Measurements from ENCODE around the gene ARHGAP15. TPM values are rescaled to one million over a fixed set of nuclear protein-coding genes. Genes with fewer than 3 reads are reported as not detected.

Gene ARHGAP15
- total and polyA plus RNA-seq, 12 donors, result 4.7 to 33.8 (median 10.4) TPM

- no peak overlapping the region for H3K4me3 ChIP-seq
- no peaks in the 10 kb centered on the region for H3K36me3 ChIP-seq (replicated peaks in 1 of 2)
- no peaks in the 10 kb centered on the region for H3K9me3 ChIP-seq (replicated peaks in 1 of 3)
- H3K27me3 ChIP-seq, result no peaks in the 10 kb centered on the region
- H3K27ac ChIP-seq, result no peak overlapping the region
- WGBS, 4 donors, result 66 to 76% (median 69%) methylated on average over 6 of the region's 6 CpGs
- no peaks in the 10 kb centered on the region for H3K4me1 ChIP-seq (replicated peaks in 1 of 2)
- DNase-seq, result no peak
- intact Hi-C loops (cut with DNase I), result no loop called here
- TF ChIP-seq CTCF (IDR thresholded peaks at IDR 0.05) (no peak), POLR2A (IDR thresholded peaks at IDR 0.05) (no peak)
These were observed 226.7 kb downstream of the ARHGAP15 start for GRCh38 chr2:143355870-143356269.

- WGBS, 4 donors, result 73 to 80% (median 76%) methylated on average over 3 of the region's 3 CpGs
- H3K27ac ChIP-seq, result no peak overlapping the region
- intact Hi-C loops (cut with DNase I), result no loop called here
- no peaks in the 10 kb centered on the region for H3K9me3 ChIP-seq (replicated peaks in 1 of 3)
- H3K27me3 ChIP-seq, result no peaks in the 10 kb centered on the region
- H3K4me3 ChIP-seq, result no peak overlapping the region
- DNase-seq, result no peak
- TF ChIP-seq CTCF (IDR thresholded peaks at IDR 0.05), result no peak
- no peak for TF ChIP-seq POLR2A (IDR thresholded peaks at IDR 0.05)
- H3K4me1 ChIP-seq (replicated peaks in 1 of 2), result no peaks in the 10 kb centered on the region
- no peaks in the 10 kb centered on the region for H3K36me3 ChIP-seq (replicated peaks in 1 of 2)
These were observed 227.1 kb downstream of the ARHGAP15 start for GRCh38 chr2:143356336-143356735.

GRCh38 chr2:143356736-143357446, 227.7 kb downstream of the ARHGAP15 start:
- H3K4me3 ChIP-seq, result no peak overlapping the region
- no peaks in the 10 kb centered on the region for H3K4me1 ChIP-seq (replicated peaks in 1 of 2)
- no peaks in the 10 kb centered on the region for H3K9me3 ChIP-seq (replicated peaks in 1 of 3)
- no peaks in the 10 kb centered on the region for H3K27me3 ChIP-seq
- 68 to 78% (median 72%) methylated on average over 6 of the region's 6 CpGs for WGBS, 4 donors
- H3K36me3 ChIP-seq (replicated peaks in 1 of 2), result no peaks in the 10 kb centered on the region
- no peak for DNase-seq
- no peak overlapping the region for H3K27ac ChIP-seq
- no peak for TF ChIP-seq CTCF (IDR thresholded peaks at IDR 0.05)
- no peak for TF ChIP-seq POLR2A (IDR thresholded peaks at IDR 0.05)
- intact Hi-C loops (cut with DNase I), result no loop called here

- no peaks in the 10 kb centered on the region for H3K4me1 ChIP-seq (replicated peaks in 1 of 2)
- no peaks in the 10 kb centered on the region for H3K27me3 ChIP-seq
- H3K9me3 ChIP-seq (replicated peaks in 1 of 3), result no peaks in the 10 kb centered on the region
- WGBS, 4 donors, result 71 to 87% (median 76%) methylated on average over 2 of the region's 2 CpGs
- no peaks in the 10 kb centered on the region for H3K36me3 ChIP-seq (replicated peaks in 1 of 2)
- TF ChIP-seq POLR2A (IDR thresholded peaks at IDR 0.05) (no peak), CTCF (IDR thresholded peaks at IDR 0.05) (no peak)
- H3K27ac ChIP-seq, result no peak overlapping the region
- DNase-seq, result no peak
- no peak overlapping the region for H3K4me3 ChIP-seq
- intact Hi-C loops (cut with DNase I), result no loop called here
These were observed 228.7 kb downstream of the ARHGAP15 start for GRCh38 chr2:143357966-143358365.

All from adrenal gland (tissue), 12 donors.